PFSK-1 (cell line): ENCODE results near the gene HHIPL2.

Experiments
- FOXP2 ChIP-seq: optimal IDR thresholded peaks from 2 replicates; pipeline ENCODE3; 2011; ENCODE audit warnings: borderline replicate concordance, control low read depth, inconsistent platforms; ENCODE audit not compliant: insufficient read depth; ENCODE audit errors: extremely low read length, extremely low read depth
- POLR2AphosphoS5 ChIP-seq: IDR thresholded peaks from 2 replicates; pipeline ENCODE4 v1.6.1; 2012; ENCODE audit warnings: low read depth, mild to moderate bottlenecking, control low read depth, low read length, moderate library complexity
- REST ChIP-seq, 2 experiments: IDR thresholded peaks; 2 replicates each; pipeline versions ENCODE4 v1.6.1 to v1.8.0; 2011 to 2012; ENCODE audit warnings: low read depth in 2 of 2, low read length in 2 of 2, control low read depth in 1 of 2, inconsistent platforms in 1 of 2, mild to moderate bottlenecking in 1 of 2, moderate library complexity in 1 of 2; ENCODE audit not compliant: insufficient read depth in 1 of 2
- SIN3A ChIP-seq: IDR thresholded peaks from 2 replicates; pipeline ENCODE4 v1.6.1; 2012; ENCODE audit warnings: mild to moderate bottlenecking, low read length, moderate library complexity, borderline replicate concordance; ENCODE audit not compliant: insufficient read depth
- TAF1 ChIP-seq: IDR thresholded peaks from 2 replicates; pipeline ENCODE4 v1.6.1; 2012; ENCODE audit warnings: low read length, control low read depth, borderline replicate concordance; ENCODE audit not compliant: insufficient read depth

The HHIPL2 gene

DNA sequence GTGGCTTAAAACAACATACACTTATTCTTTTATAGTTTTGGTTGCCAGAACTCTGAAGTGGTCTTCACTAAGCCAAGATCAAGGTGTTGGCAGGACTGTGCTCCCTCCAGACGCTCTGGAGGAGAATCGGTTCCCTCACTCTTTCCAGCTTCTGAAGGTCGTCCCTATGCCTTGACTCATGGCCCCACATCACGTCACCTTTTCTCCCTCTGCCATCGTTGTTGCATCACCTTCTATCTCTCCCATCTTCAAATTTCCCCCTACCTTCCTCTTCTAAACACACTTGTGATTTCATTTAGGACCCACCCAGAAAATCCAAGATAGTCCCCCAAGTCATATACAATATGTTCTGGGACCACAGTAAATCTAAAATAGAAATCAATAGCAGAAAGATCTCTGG, 12.4 kb downstream of the HHIPL2 start:
- TF ChIP-seq SIN3A (no peak), FOXP2 (no peak), REST (IDR thresholded peaks at IDR 0.05; ENCODE audit: insufficient read depth in 1 of 2, low read depth in 2 of 2, low read length in 2 of 2) (no peak), POLR2AphosphoS5 (no peak), TAF1 (no peak)

DNA sequence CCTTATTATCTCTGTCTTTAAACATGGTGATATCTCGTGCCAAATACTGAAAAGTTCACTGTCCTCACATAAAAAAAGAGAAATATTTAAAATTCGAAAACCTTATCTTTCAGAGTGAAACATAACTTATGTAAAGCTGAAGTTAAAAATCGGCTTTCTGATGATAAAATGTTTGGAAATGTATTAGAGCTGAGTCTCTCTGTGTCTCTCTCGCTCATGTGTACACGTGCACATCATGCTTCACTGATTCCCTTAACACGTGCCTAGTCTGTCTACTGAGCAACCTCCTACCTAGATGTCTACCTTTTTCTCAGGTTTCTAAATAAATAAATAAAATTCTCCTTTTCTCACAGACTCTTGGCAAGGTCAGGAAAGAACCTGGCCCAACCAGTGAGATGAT, 17.1 kb downstream of the HHIPL2 start:
- no peak for TF ChIP-seq REST (IDR thresholded peaks at IDR 0.05; ENCODE audit: insufficient read depth in 1 of 2, low read depth in 2 of 2, low read length in 2 of 2)
- no peak for TF ChIP-seq SIN3A
- no peak for TF ChIP-seq TAF1
- TF ChIP-seq FOXP2, result no peak
- TF ChIP-seq POLR2AphosphoS5, result no peak

DNA sequence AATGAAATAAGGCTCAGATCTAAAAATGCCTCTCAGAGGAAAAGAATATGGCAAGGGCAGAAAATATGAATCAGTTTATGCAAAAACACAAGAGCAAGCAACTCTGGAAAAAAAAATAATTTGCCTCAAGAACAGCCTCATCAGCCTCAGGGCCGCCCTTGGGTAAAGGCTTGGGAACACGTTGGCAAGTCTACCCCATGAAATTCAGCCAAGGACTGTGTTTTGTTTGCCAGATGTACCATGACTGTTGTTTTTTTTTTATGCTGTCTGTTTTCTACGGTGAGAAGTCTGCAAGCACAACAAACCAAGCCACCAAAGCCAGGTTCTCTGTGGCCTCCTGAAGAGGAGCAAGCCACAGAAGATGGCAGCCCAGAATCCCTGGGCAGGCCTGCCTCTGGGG, 18.0 kb downstream of the HHIPL2 start:
- no peak for TF ChIP-seq FOXP2
- no peak for TF ChIP-seq TAF1
- TF ChIP-seq POLR2AphosphoS5, result no peak
- TF ChIP-seq SIN3A, result no peak
- TF ChIP-seq REST (IDR thresholded peaks at IDR 0.05; ENCODE audit: insufficient read depth in 1 of 2, low read depth in 2 of 2, low read length in 2 of 2), result no peak

GRCh38 chr1:222529181-222529580, 18.7 kb downstream of the HHIPL2 start:
- TF ChIP-seq FOXP2, result no peak
- no peak for TF ChIP-seq REST (IDR thresholded peaks at IDR 0.05; ENCODE audit: insufficient read depth in 1 of 2, low read depth in 2 of 2, low read length in 2 of 2)
- TF ChIP-seq POLR2AphosphoS5, result no peak
- TF ChIP-seq SIN3A, result no peak
- TF ChIP-seq TAF1, result no peak

- TF ChIP-seq REST (IDR thresholded peaks at IDR 0.05; ENCODE audit: insufficient read depth in 1 of 2, low read depth in 2 of 2, low read length in 2 of 2), result no peak
- TF ChIP-seq SIN3A, result no peak
- TF ChIP-seq POLR2AphosphoS5, result no peak
- no peak for TF ChIP-seq FOXP2
- no peak for TF ChIP-seq TAF1
These were observed 22.0 kb downstream of the HHIPL2 start for GRCh38 chr1:222525951-222526350.
